ENCODE results near the gene FAM151A.

GRCh38 chr1:54580856-54581550 lies 42.3 kb downstream of the FAM151A start:
- TF ChIP-seq CTCF (IDR thresholded peaks at IDR 0.05) = no peak
- TF ChIP-seq POLR2A (IDR thresholded peaks at IDR 0.05) = no peak

Measured in testis (tissue), 2 donors.